ENCODE results near the gene RASD2.

DNA sequence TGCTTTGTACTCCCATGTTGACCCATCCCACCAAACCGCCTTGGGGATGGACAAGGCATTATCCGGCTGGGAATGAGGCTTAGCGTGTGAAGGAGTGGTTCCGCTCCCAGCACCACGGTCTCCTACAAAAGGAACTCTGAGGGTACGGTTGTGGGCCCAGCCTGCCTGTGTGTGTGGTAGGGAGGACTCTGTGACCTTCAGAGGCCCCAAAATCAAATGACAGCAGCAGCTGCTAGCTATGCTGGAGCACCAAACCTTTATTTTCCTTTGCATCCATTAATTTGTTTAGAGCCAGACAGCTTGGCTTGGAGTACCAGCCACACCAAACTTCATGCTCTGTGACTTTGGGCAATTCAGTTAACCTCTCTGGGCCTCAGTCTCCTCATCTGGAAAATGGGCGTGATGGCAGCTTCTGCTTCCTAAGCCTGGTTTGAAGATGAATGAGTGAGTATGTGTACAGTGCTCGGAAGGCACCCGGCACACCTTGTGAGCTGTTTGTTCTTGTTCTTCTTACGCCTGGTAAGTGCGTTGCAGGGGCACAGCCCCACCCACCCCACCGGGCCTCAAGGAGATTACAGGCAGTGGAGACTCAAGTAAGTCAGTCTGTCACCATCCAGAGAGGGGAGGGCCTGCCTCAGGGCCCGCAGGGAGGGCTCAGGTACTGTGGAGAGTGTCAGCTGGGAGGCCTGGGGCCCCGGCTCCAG lies 51.2 kb downstream of the RASD2 start:
- TF ChIP-seq, protein P1, sequence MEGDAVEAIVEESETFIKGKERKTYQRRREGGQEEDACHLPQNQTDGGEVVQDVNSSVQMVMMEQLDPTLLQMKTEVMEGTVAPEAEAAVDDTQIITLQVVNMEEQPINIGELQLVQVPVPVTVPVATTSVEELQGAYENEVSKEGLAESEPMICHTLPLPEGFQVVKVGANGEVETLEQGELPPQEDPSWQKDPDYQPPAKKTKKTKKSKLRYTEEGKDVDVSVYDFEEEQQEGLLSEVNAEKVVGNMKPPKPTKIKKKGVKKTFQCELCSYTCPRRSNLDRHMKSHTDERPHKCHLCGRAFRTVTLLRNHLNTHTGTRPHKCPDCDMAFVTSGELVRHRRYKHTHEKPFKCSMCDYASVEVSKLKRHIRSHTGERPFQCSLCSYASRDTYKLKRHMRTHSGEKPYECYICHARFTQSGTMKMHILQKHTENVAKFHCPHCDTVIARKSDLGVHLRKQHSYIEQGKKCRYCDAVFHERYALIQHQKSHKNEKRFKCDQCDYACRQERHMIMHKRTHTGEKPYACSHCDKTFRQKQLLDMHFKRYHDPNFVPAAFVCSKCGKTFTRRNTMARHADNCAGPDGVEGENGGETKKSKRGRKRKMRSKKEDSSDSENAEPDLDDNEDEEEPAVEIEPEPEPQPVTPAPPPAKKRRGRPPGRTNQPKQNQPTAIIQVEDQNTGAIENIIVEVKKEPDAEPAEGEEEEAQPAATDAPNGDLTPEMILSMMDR (IDR thresholded peaks at IDR 0.05), result no peak
- no peak for TF ChIP-seq POLR2A (IDR thresholded peaks at IDR 0.05)
